Measurements from ENCODE around the gene GREM1.

Gene GREM1

DNA sequence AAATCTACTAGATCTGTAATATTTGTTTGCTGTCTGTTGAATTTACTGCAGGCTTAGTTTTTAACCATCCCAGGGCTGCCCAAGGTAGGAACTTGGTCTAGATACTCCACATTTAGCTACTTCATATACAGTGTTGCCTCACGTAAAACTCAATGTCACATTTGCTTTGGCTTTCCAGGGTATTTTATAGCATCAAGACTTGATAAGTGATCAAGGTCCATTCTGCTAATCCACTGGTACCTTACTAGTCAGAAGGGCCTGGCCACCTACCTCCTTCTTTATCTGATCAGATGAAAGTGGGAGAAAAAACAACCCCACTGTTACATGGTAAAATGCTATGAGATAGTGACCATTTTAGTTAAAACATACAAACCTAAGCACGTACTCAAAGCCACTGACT lies 25.5 kb upstream of the GREM1 start:
- in situ Hi-C loops (cut with MboI; ENCODE audit: low sequenced_read_pairs) = no loop called here

DNA sequence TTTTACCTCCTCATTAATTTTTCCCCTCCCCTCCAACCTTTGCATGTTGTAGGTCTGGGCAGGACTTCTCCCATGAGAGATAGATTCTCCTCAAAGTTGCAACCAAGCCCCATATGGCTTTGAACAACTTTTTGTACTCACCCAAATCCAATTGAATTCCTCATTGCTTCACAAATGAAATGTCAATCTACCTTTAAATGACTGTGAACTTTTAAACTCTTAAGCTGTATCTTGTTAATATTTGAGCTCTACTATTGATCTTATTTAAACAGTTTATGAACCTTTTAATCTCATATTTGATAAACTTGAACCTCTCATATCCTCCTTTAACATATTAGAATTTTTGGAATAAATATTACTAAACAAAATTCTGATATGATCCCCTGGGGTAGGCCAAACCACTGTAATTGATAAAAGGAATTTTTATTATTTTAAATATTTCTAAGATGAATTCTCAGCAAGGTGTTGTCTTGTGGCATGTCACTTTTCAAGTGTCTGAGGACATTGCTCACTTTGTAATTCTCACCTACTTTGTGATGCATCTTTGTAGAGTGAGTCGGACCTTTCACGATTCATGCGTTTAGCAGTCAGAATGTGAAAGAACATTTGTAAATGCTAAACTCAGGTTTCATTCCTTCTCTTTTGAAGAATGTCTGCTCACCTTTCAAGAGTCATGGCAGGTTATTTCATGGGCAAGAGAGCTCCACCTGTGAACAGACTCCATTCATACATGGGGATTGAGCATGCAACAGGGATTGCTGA lies 23.4 kb upstream of the GREM1 start:
- in situ Hi-C loops (cut with MboI; ENCODE audit: low sequenced_read_pairs) = no loop called here

DNA sequence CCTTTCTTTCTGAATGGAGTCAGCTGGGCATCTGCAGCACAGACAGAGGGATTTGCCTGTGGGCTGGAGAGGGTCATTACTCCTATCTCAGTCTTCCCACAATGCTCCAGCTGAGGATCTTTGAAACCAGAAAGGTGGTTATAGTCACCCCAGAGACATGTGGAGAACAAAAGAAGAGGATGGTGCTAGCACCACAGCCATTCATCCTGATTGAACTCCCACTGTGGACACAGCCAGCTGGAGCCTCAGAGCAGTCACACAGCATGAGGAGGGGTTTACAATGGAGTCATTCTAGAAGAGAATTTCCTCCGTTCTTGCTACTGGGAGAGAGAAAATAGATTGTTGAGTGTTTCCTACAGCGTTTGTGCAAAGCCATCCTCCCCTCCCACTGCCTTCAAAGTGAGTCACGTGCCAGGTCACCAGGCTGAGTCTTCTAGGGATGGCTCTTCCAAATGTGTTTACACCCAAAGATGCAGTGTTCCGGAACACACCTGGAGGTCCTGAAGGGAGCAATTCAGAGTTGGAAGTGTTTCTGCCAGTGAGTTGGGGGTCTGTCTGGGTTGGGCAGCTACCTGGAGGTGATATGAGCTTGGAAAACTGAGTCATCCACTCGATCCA lies 18.9 kb upstream of the GREM1 start:
- in situ Hi-C loops (cut with MboI; ENCODE audit: low sequenced_read_pairs) = no loop called here

DNA sequence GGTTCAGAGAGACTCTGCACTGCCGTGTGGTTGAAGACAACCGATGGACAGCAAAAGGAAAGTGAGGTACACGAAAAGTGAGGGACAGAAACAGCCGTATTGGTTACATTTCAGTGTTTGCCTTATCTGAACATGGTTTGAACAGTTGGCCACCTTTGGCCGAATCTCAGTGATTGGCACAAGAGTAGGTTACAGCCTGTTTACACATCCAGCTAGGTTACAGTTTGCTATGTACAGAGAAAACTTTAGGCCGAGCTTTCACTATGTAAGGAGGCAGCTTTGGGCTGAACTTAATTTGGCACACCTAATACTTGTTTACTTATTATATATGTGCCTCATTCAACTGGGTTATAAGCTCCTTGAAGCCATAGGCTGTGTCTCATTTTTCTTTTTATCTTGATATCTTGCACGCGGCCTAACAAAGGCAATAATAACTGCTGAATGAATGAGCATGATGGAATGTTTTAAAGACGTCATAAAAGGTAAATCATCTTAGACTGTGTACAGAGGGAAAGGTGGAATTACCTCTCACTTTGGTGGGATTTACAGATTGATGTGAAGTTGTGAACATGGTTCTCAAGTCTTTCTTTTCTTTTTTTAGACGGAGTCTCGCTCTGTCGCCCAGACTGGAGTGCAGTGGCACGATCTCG lies 17.2 kb upstream of the GREM1 start:
- in situ Hi-C loops (cut with MboI; ENCODE audit: low sequenced_read_pairs) = no loop called here

DNA sequence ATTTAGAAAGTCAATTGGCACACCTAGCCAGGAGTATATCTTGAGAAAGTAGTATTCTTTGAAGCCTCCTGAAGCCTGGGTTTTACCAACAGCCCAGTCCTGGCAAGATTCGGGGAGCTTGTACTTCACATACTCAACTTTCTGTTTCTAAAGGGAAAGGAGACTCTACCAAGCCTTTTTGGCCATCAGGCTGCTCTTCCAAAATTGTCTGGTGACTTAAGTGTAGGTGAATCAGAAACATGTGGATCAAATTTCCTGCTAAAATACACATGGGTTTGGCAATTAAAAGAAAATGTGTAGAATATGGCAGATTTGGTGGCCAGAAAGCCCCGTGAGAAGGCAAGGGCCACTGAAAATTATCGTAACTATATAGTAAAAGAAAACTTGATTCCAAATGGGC lies 15.9 kb upstream of the GREM1 start:
- in situ Hi-C loops (cut with MboI; ENCODE audit: low sequenced_read_pairs) = no loop called here

DNA sequence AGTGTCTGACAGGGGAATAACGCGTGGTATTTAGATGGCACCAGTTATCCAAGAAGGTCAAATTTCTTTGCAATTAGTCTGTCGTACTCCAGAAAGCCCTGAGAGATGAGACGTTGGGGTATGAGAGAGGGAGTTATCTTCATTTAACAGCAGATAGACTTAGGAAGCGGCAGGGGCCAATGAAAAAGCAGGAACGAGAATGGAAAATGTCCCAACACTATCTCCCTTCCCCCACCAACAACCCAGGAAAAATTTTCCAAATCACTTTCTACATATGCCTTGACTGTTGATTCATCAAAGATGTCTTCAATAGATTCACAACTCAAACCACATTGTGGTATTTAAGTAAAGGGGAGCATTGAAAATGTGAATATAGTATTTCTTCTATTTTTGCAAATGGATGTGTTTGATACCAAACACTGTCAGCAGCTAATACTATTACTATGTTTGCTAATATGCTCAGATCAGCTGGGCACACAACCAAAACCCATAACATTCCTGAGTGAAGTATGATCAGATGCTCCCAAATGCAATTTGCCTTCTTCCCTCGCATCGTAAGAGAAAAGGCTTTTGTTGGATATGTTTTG lies 13.3 kb upstream of the GREM1 start:
- in situ Hi-C loops (cut with MboI; ENCODE audit: low sequenced_read_pairs) = no loop called here

DNA sequence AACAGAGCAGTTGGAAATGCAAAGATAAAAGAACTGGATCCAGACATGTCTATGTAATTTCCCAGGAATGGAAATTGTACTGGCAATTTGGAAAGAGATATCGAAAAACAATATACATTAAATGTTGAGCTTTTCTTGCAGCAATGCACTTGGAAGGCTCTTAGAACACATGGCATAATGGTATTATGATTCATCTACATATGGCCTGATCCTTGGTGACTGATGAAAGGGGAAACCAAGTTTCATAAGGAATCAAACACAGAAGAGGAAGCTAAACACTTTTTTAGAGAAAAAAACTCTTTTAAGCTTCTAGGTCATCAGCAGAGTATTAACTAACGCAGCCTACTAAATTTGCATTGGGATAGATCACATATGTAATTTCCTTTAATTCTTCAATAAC lies 12.4 kb upstream of the GREM1 start:
- in situ Hi-C loops (cut with MboI; ENCODE audit: low sequenced_read_pairs) = no loop called here

DNA sequence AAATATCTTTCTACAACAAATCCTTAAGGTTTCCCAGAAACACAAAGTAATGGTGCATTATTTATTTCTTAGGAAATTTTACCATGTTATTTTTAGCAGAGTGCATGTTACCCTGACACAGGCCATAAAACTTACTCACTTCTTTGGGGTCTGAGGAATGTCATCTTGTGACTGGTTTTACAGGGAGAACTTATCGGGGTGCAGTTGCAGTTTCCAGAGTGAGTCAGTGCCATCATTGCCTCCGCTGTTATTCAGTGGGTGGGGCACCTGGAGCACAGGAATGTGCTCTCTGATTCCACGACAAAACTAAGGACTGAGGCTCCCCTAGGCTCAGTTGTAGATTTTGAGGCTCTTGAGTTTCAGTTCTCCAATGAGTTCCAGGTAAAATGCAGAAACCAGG lies 11.1 kb upstream of the GREM1 start:
- in situ Hi-C loops (cut with MboI; ENCODE audit: low sequenced_read_pairs) = no loop called here

DNA sequence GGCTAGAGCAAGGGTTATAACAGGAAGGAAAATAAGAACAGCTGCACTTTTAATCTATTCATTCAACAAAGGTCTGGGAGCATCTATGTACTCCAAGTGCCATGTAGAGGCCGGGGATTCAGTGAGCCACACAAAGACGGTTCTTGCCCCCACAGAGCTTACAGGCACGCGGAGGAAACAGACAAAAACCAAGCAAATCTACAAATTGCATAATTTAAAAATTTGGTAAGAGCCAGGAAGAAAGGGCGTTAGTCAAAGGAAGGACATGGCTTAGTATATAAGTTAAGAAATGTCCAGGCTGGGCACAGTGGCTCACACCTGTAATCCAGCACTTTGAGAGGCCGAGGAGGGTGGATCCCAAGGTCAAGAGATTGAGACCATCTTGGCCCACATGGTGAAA lies 10.4 kb upstream of the GREM1 start:
- in situ Hi-C loops (cut with MboI; ENCODE audit: low sequenced_read_pairs) = no loop called here

DNA sequence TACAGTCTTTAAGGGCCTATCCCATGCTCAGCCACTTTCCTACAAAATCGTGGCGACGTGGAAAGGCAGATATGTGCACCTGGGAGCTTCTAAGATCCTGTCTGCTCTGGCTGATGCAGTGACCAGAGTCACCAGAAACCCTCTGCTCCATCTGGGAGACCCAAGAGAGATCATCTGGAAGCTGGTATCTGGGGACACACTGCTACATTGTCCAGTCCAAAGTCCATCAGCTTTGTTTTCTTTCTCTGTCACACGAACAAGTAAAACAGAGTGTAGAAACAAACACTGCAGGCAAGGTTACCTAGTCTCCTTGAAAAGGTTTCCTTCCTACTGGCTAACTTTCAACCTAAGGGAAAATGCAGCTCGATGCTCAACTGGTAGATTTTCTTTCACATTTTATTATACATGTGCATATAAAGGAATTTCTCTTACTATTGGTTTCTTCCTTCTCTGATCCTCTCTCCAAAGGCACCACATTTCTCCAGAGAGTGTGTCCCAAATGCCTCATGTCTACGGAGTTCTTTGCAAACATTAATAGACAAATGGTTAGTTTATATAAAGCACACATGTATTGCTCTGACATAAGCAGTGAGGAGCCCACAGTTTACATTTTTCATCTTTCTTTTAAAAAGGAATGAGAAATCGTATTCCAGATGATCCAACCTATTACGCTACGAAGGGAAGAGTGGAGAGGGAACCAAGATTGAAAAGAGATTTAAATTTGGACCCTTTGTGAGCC lies 8.3 kb upstream of the GREM1 start:
- in situ Hi-C loops (cut with MboI; ENCODE audit: low sequenced_read_pairs) = no loop called here

DNA sequence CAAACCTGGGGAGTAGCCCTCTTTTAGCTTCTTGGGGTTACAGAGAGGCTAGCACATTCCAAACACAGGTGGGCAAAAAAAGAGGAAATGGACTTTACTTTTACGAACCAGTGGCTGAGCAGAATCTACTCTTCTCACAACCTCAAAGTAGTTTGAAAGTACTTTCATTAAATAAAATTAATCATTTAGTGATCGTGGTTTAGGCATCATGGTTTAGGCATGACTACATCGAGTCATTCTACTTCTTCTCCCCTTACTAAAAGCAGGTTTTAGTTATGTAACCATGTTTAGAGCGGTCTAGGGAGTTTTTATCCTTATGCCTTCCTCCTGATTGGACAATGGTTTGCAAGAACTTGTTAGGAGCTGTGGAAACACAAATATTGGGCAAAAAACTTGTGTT lies 2.5 kb upstream of the GREM1 start:
- in situ Hi-C loops (cut with MboI; ENCODE audit: low sequenced_read_pairs) = no loop called here

DNA sequence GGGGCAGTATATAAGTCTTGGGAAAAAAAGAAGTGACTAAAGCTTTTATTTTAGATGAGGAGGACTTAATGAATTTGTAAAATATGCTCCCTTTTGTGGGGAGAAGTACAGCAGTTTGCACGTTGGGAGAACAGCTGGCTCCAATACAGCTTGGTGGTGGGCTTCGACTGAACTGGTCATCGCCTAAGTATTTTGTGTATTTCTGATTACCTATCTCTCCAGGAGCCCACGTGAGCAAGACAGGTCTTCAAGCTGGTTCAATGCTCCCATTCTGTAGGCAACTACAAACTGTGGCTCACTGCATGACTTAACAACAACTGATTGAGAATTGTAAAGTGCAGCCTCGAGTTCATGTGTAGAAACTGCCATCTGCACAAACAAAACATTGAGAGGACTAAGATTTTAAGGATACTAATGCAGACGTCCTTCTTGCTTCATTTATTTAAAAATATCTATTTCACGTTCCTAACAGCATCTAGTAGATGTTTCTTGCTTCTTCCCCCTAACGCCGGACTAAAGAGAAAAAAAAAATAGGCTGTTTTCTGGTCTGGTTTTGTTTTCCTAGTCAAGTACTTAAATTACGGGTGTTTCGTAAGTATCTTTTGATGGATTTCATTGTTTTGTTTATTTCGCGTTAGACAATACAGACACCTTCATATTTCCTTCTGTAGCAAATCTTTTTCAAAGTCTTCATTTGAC lies 1.4 kb upstream of the GREM1 start:
- in situ Hi-C loops (cut with MboI; ENCODE audit: low sequenced_read_pairs) = no loop called here

DNA sequence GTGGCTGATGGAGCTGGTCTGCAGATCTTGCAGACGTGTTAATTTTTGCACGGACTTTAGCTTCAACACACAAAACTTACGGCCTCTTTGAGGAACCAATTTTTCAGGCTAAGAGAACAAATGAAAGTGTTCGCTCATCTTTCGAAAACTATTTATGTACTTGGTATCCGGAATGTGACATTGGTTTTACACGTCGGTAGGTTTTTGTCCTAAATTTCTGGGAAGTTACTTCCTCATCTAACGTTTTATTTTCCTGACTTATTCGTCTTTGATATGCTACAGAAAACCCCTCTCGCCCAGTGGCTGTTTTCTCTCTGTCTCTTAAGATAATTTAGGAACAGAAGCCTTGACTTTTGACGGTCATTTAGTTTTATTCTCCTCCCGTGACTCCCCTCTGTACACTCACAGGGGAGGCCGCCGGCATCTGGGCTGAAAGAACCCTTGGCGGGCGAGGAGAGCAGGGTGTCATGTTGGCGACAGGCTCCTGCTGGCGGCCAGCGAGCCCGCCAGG lies 834 bp upstream of the GREM1 start:
- in situ Hi-C loops (cut with MboI; ENCODE audit: low sequenced_read_pairs) = no loop called here

DNA sequence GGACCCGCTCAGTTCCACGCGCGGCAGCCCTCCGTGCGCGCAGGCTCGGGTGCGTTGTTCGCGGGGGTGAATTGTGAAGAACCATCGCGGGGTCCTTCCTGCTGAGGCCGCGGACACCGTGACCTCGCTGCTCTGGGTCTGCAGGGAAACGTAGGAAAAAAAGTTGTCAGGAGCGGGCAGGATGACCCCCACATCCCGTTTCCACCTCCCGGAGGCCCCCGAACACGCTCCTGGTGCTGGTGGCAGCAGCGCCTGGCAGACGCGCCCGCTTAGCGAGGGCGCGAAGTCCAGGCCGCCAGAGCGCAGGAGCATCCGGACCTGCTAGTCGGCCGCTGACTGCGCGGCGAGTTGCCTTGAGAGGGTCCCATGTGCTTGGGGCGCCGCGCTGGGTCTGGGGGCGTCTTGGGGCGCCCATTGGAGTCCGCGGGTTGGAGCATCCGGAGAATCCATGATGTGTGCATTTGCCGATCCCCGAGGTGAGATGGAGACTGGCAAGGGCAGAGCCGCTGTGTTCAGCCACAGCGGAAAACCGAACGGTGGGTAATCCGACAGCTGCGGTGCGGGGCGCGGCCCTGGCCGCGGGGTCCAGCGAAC lies 520 bp downstream of the GREM1 start:
- in situ Hi-C loops (cut with MboI; ENCODE audit: low sequenced_read_pairs) = no loop called here

DNA sequence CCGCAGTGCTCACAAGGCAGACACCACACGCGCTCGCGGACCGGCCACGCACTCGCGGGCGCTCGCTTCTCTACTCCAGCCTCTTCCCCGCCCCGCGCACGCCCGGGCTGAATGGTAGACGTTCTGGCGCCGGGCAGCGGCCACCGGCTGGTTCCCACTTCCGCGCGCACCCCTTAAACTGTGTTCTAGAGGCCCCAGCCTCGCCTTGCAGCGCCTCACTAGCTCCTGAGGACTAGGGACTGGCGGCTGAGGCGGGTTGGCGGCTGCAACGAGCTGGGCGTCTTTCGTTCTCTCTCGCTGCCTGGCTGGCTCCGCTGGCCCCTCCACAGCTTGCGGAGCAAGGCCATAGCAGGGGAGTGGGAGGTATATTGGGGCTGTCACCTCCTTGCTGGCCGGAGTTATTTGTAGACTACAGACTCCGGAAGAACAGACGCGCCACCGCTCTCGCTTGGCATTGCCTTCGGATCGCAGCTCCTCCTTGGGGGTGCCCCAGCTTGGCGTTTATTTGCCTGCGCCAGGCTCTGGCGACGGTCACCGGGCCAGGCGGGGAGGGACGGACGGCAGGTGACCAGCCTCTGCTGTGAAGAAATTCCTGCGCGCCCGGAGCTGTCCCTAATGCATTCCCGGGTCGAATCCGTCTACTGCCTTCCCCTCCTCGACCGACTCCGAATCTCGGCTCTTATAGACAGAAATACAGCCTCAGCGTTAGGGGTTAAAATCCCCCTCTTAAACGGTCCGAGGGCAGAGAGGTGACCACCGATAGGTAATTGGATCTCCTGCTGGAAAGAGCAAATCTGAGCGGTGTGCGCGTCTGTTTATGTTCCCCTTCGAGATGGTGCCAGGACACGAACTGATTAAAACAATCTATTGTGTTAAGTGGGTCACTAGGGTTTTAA lies 1.3 kb downstream of the GREM1 start:
- in situ Hi-C loops (cut with MboI; ENCODE audit: low sequenced_read_pairs) = no loop called here

DNA sequence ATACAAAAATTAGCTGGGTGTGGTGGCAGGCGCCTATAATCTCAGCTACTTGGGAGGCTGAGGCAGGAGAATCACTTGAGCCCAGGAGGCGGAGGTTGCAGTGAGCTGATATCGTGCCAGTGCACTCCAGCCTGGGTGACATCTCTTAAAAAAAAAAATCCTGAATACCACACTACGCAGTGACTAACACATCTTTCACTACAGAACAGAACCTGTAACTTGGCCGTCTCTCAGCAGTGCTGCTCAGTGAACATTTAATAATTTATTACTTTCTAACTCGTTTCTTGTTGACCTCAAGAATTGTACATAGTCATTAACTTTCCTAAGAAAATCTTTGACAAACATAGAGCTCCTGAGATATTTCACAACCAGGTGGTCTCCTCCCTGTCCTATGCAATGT lies 3.8 kb downstream of the GREM1 start:
- in situ Hi-C loops (cut with MboI; ENCODE audit: low sequenced_read_pairs) = no loop called here

DNA sequence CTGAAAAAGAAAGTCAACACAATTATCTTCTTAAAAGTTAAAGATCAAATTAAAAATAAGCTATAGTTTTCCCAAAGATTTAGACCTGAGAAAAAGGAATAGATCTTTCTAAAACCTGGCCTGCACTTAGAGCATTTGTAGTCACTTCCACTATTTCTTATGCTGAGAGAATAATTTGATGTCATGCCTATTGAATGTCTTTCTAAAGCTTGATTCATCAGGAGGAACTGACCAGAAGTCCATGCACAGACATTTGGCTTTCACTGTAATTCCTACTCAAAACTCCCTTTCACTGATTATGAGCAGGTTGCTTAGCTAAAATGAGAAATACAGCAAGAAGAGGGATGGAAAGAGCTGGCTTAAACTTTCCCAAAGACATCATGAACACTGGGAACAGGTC lies 4.3 kb downstream of the GREM1 start:
- in situ Hi-C loops (cut with MboI; ENCODE audit: low sequenced_read_pairs) = no loop called here

DNA sequence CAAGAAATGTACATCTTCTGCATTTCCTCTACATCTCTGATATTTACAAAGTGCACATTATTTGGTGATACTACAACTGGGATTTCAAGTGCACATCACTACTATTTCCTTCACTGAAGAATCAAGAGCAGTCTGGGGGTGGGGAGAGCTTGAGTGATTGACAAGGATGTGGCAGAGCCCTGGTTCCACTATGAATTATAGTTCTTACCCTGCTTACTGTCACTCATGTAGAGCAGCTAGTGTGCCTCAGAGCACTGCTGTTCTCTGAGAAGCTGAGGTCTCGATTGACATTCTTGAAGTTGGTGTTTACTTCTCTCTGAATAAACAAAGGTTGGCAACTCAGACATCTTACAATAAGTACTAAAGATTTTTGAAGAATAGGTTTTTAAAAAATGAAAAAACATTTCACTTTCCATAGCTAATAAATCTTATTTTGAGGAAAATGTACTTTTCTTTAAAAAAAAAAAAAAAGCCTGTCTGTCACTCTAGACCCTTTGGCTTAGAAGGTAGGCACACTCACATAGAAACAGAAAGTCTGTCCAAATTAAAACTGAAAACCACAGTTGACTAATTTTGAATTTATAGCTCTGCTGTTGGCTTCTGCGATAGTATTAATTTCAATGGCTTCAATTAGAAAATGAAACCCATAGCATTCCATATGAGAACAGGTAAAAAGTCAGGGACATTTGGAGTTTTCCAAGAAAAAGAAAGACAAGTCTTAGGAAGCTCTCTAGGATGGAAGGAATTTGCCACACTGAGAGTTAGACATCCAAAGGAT lies 5.6 kb downstream of the GREM1 start:
- in situ Hi-C loops (cut with MboI; ENCODE audit: low sequenced_read_pairs) = no loop called here
